ENCODE results near the gene ZNF717. TPM values are rescaled to one million over a fixed set of nuclear protein-coding genes. Genes with fewer than 3 reads are reported as not detected.

ZNF717 gene
- total RNA-seq, 1 experiment from 2014 or later, result 14.0 TPM

GRCh38 chr3:75768303-75769017 is 16.9 kb downstream of the ZNF717 start:
- intact Hi-C loops (cut with micrococcal nuclease; ENCODE audit: unreplicated experiment), result no loop called here
- Histone ChIP-seq H3K27me3 (replicated peaks; ENCODE audit: control insufficient read depth, insufficient read depth, low read length) (no peaks in the 10 kb centered on the region), H3K4me1 (no peaks in the 10 kb centered on the region), H3K9me3 (no peaks in the 10 kb centered on the region; the same call in 1 of the 2 replicates), H3K36me3 (ENCODE audit: control insufficient read depth, insufficient read depth, low read length) (no peaks in the 10 kb centered on the region; the same call in 1 of the 2 replicates), H3K4me3 (ENCODE audit: low read depth, low read length) (no peak overlapping the region)
- DNase-seq, result no peak
- peaks cover 37% of the 10 kb centered on the region for H3K36me3 Mint-ChIP-seq (ENCODE audit: insufficient read depth, unreplicated experiment)
- POLR2A ChIA-PET, result no interaction called here
- no peaks in the 10 kb centered on the region for H3K27me3 Mint-ChIP-seq (ENCODE audit: insufficient read depth, unreplicated experiment)
- no TSS peak for BruUV-seq (replicated peaks)
- no peak overlapping the region for H3K4me3 Mint-ChIP-seq (ENCODE audit: unreplicated experiment)
- no peak for TF ChIP-seq CTCF (IDR thresholded peaks at IDR 0.05; ENCODE audit: insufficient read depth in 1 of 2, low read depth in 1 of 2, low read length in 1 of 2, severe bottlenecking in 1 of 2, unreplicated experiment in 1 of 2)
- H3K4me1 Mint-ChIP-seq (ENCODE audit: low read depth, unreplicated experiment), result no peaks in the 10 kb centered on the region
- H3K9me3 Mint-ChIP-seq (ENCODE audit: unreplicated experiment), result peaks cover 6% of the 10 kb centered on the region
- CTCF ChIA-PET, result no interaction called here
- no peak overlapping the region for H3K27ac Mint-ChIP-seq (ENCODE audit: unreplicated experiment)

GRCh38 chr3:75737831-75738493 is 47.4 kb downstream of the ZNF717 start:
- H3K4me3 Mint-ChIP-seq (ENCODE audit: unreplicated experiment), result no peak overlapping the region
- H3K36me3 Mint-ChIP-seq (ENCODE audit: insufficient read depth, unreplicated experiment), result peaks cover 53% of the 10 kb centered on the region
- H3K27me3 Mint-ChIP-seq (ENCODE audit: insufficient read depth, unreplicated experiment), result no peaks in the 10 kb centered on the region
- intact Hi-C loops (cut with micrococcal nuclease; ENCODE audit: unreplicated experiment), result no loop called here
- no peaks in the 10 kb centered on the region for H3K4me1 Mint-ChIP-seq (ENCODE audit: low read depth, unreplicated experiment)
- DNase-seq, result no peak
- no peaks in the 10 kb centered on the region for H3K9me3 ChIP-seq
- POLR2A ChIA-PET, result no interaction called here
- CTCF ChIA-PET, result no interaction called here
- H3K4me1 ChIP-seq, result no peaks in the 10 kb centered on the region
- H3K9me3 Mint-ChIP-seq (ENCODE audit: unreplicated experiment), result peaks cover 15% of the 10 kb centered on the region
- no peak for TF ChIP-seq CTCF (IDR thresholded peaks at IDR 0.05; ENCODE audit: insufficient read depth in 1 of 2, low read depth in 1 of 2, low read length in 1 of 2, severe bottlenecking in 1 of 2, unreplicated experiment in 1 of 2)
- H3K27me3 ChIP-seq (replicated peaks; ENCODE audit: control insufficient read depth, insufficient read depth, low read length), result no peaks in the 10 kb centered on the region
- no peak overlapping the region for H3K27ac Mint-ChIP-seq (ENCODE audit: unreplicated experiment)
- no peak overlapping the region for H3K4me3 ChIP-seq (ENCODE audit: low read depth, low read length)
- peaks cover 3% of the 10 kb centered on the region for H3K36me3 ChIP-seq (ENCODE audit: control insufficient read depth, insufficient read depth, low read length)
- BruUV-seq (replicated peaks), result no TSS peak

DNA sequence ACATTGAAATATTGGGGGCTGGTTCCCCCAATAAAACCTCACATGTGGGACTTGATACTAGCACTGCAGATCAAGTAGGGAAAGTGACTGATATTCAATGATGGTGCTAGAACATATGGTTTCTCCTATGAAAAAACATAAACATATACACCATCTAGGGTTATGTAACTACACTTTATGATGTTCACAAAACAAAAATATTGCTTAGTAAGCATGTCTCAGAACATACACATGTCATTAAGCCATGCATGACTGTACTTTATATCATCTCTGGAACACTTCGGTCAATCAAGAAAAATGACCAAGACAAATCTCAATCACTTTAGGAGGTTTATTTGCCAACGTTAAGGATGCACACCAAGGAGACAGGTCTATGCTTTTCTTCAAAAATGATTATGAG is 57.4 kb downstream of the ZNF717 start:
- BruUV-seq (replicated peaks), result no TSS peak
- CTCF ChIA-PET, result no interaction called here
- H3K36me3 ChIP-seq (ENCODE audit: control insufficient read depth, insufficient read depth, low read length), result no peaks in the 10 kb centered on the region
- no peak overlapping the region for H3K4me3 ChIP-seq (ENCODE audit: low read depth, low read length)
- Mint-ChIP-seq H3K36me3 (ENCODE audit: insufficient read depth, unreplicated experiment) (peaks cover 30% of the 10 kb centered on the region), H3K4me1 (ENCODE audit: low read depth, unreplicated experiment) (no peaks in the 10 kb centered on the region), H3K27me3 (ENCODE audit: insufficient read depth, unreplicated experiment) (no peaks in the 10 kb centered on the region), H3K4me3 (ENCODE audit: unreplicated experiment) (no peak overlapping the region), H3K27ac (ENCODE audit: unreplicated experiment) (no peak overlapping the region), H3K9me3 (ENCODE audit: unreplicated experiment) (peaks cover 62% of the 10 kb centered on the region)
- no peaks in the 10 kb centered on the region for H3K9me3 ChIP-seq
- no peak for TF ChIP-seq CTCF (IDR thresholded peaks at IDR 0.05; ENCODE audit: insufficient read depth in 1 of 2, low read depth in 1 of 2, low read length in 1 of 2, severe bottlenecking in 1 of 2, unreplicated experiment in 1 of 2)
- intact Hi-C loops (cut with micrococcal nuclease; ENCODE audit: unreplicated experiment), result no loop called here
- H3K27me3 ChIP-seq (replicated peaks; ENCODE audit: control insufficient read depth, insufficient read depth, low read length), result no peaks in the 10 kb centered on the region
- no peaks in the 10 kb centered on the region for H3K4me1 ChIP-seq
- POLR2A ChIA-PET, result no interaction called here
- no peak for DNase-seq
